Endothelial cell of umbilical vein (primary cell): ENCODE measurements around the gene MPST. TPM values are rescaled to one million over a fixed set of nuclear protein-coding genes. Genes with fewer than 3 reads are reported as not detected.

Experiments used
- BruUV-seq: library from RNA; stranded (reverse); fragments of 400-500 nt; replicated peaks from 2 replicates; lab custom pipeline; 2021; lab: Mats Ljungman, UMichigan
- CTCF ChIA-PET: fragments of 300-600, 350-600 bp; sonication (Branson Sonifier 250); formaldehyde crosslinking; loops from one replicate; lab custom pipeline; 2021; ENCODE audit warnings: antibody characterized with exemption, inconsistent platforms; lab: Charles Lee
- POLR2A ChIA-PET: fragments of 300-600, 350-600 bp; sonication (Branson Sonifier 250); formaldehyde crosslinking; loops from one replicate; lab custom pipeline; 2021; ENCODE audit warnings: antibody characterized with exemption, inconsistent platforms; lab: Charles Lee
- DNase-seq: peaks from one replicate; pipeline ENCODE4 v3.0.0-alpha.2; 2011; ENCODE audit warnings: low read depth, low spot score
- FAIRE-seq: peaks from 2 replicates; lab custom pipeline; 2011; peaks lifted over from hg19 to GRCh38; lab: Jason Lieb, UNC
- H2AFZ ChIP-seq: 2 replicates; pipeline ENCODE4 v1.6.0; 2012; ENCODE audit warnings: low read depth, low read length, control low read depth, inconsistent platforms
- H3K27ac ChIP-seq: 2 replicates; pipeline ENCODE4 v1.5.1; 2011; ENCODE audit warnings: low read depth, mild to moderate bottlenecking, control low read depth, low read length, moderate library complexity; ENCODE audit not compliant: insufficient read depth
- H3K27me3 ChIP-seq, 2 experiments: 2 replicates each; pipeline versions ENCODE4 v1.6.0 to v1.6.1; 2011; ENCODE audit warnings: low read length in 2 of 2, mixed read lengths in 1 of 2; ENCODE audit not compliant: control insufficient read depth in 2 of 2, insufficient read depth in 2 of 2
- H3K36me3 ChIP-seq, 2 experiments: 2 replicates in 1 of 2; 3 replicates in 1 of 2; pipeline ENCODE4 v1.5.1; 2011; ENCODE audit warnings: low read length in 2 of 2, mild to moderate bottlenecking in 1 of 2, moderate library complexity in 1 of 2; ENCODE audit not compliant: control insufficient read depth in 2 of 2, insufficient read depth in 2 of 2; ENCODE audit errors: extremely low read depth in 1 of 2
- H3K4me1 ChIP-seq: 3 replicates; pipeline ENCODE4 v1.5.1; 2011; ENCODE audit warnings: mild to moderate bottlenecking, low read length; ENCODE audit not compliant: control insufficient read depth, insufficient read depth; ENCODE audit errors: extremely low read depth
- H3K4me2 ChIP-seq: 2 replicates; pipeline ENCODE4 v1.6.1; 2011; ENCODE audit warnings: low read length, control low read depth, mixed read lengths; ENCODE audit not compliant: insufficient read depth
- H3K4me3 ChIP-seq, 3 experiments: fragments of 200-600 bp in 1 of 3; sonication (generic), shearing (Covaris generic) in 1 of 3; replicated peaks in 1 of 3; 2 replicates each; pipeline ENCODE4 v1.5.1; 2011 to 2016; ENCODE audit warnings: control low read depth in 3 of 3, low read length in 3 of 3, mild to moderate bottlenecking in 2 of 3, inconsistent platforms in 1 of 3, low read depth in 1 of 3, moderate library complexity in 1 of 3; ENCODE audit not compliant: insufficient read depth in 1 of 3
- H3K79me2 ChIP-seq: 2 replicates; pipeline ENCODE4 v1.6.0; 2012; ENCODE audit warnings: low read length, inconsistent platforms; ENCODE audit not compliant: control insufficient read depth, insufficient read depth
- H3K9ac ChIP-seq: replicated peaks from 2 replicates; pipeline ENCODE3; 2011; ENCODE audit warnings: low read length, control low read depth; ENCODE audit not compliant: insufficient read depth; ENCODE audit errors: extremely low read depth
- H3K9me1 ChIP-seq: replicated peaks from 3 replicates; pipeline ENCODE4 v1.6.0; 2011; ENCODE audit warnings: mild to moderate bottlenecking, low read length; ENCODE audit not compliant: control insufficient read depth, insufficient read depth; ENCODE audit errors: extremely low read depth
- H3K9me3 ChIP-seq: replicated peaks from 2 replicates; pipeline ENCODE4 v1.5.1; 2012; ENCODE audit warnings: low read length, inconsistent platforms; ENCODE audit not compliant: control insufficient read depth, insufficient read depth
- H4K20me1 ChIP-seq: replicated peaks from 2 replicates; pipeline ENCODE3; 2011; ENCODE audit warnings: mild to moderate bottlenecking, low read length; ENCODE audit not compliant: control insufficient read depth, insufficient read depth; ENCODE audit errors: extremely low read depth
- CTCF ChIP-seq, 2 donors: IDR thresholded peaks; 1 replicate in 1 of 2; 2 replicates in 1 of 2; pipeline ENCODE4 v1.5.1; 2011; ENCODE audit warnings: low read length in 2 of 2, mild to moderate bottlenecking in 2 of 2, moderate library complexity in 2 of 2, control low read depth in 1 of 2, inconsistent platforms in 1 of 2, low read depth in 1 of 2; ENCODE audit not compliant: insufficient read depth in 1 of 2; ENCODE audit errors: extremely low read depth in 1 of 2
- EZH2 ChIP-seq: IDR thresholded peaks from 2 replicates; pipeline ENCODE4 v1.6.1; 2012; ENCODE audit warnings: borderline replicate concordance, low read depth, mild to moderate bottlenecking, moderate library complexity, low read length, inconsistent platforms; ENCODE audit not compliant: severe bottlenecking
- FOS ChIP-seq: IDR thresholded peaks from 2 replicates; pipeline ENCODE4 v1.6.1; 2011; ENCODE audit warnings: mild to moderate bottlenecking, low read length, moderate library complexity, borderline replicate concordance; ENCODE audit not compliant: insufficient read depth
- GATA2 ChIP-seq: IDR thresholded peaks from 2 replicates; pipeline ENCODE4 v1.7.0; 2011; ENCODE audit warnings: low read depth, mild to moderate bottlenecking, moderate library complexity, mixed read lengths, low read length; ENCODE audit not compliant: insufficient read length, insufficient read depth
- JUN ChIP-seq: IDR thresholded peaks from 2 replicates; pipeline ENCODE4 v1.6.1; 2011; ENCODE audit warnings: borderline replicate concordance, low read depth; ENCODE audit not compliant: insufficient read length, insufficient read depth
- MAX ChIP-seq: IDR thresholded peaks from 2 replicates; pipeline ENCODE4 v1.6.1; 2011; ENCODE audit not compliant: insufficient read depth, insufficient read length
- MYC ChIP-seq: IDR thresholded peaks from one replicate; pipeline ENCODE4 v1.6.1; 2011; ENCODE audit warnings: mild to moderate bottlenecking, low read depth, low read length
- POLR2A ChIP-seq: IDR thresholded peaks from 2 replicates; pipeline ENCODE4 v1.6.1; 2012; ENCODE audit warnings: low read depth, mild to moderate bottlenecking, control low read depth, low read length
- POLR2AphosphoS5 ChIP-seq: IDR thresholded peaks from 2 replicates; pipeline ENCODE4 v1.6.1; 2012; ENCODE audit warnings: low read depth, mild to moderate bottlenecking, control low read depth, low read length, moderate library complexity; ENCODE audit not compliant: insufficient read depth
- dilution Hi-C: fragments of 300-500 bp; cut with MboI; formaldehyde crosslinking; loops from one replicate; pipeline ENCODE4 v1.15.0; 2019; ENCODE audit warnings: low sequenced_read_pairs; ENCODE audit not compliant: extremely low pct_ligation_motif_present
- intact Hi-C: fragments of 100-400 bp; cut with micrococcal nuclease; formaldehyde crosslinking; loops from one replicate; pipeline ENCODE4 v1.10.0; 2022
- polyA plus RNA-seq, 4 experiments: library from polyadenylated mRNA; depleted of rRNA in 3 of 4; stranded (reverse) in 3 of 4; unstranded in 1 of 4; fragments of >200 nt; gene quantifications; 2 replicates each; pipeline versions ENCODE4 v1.2.1 to v1.2.3, GENCODE V29; 2011 to 2012; ENCODE audit warnings: missing spikeins in 1 of 4
- total RNA-seq: library from RNA; stranded (reverse); gene quantifications from 2 replicates; pipeline ENCODE4 v1.2.3, GENCODE V29; 2021

Gene MPST
- total and polyA plus RNA-seq, 2 donors (not counting 3 experiments of a cell fraction or from before 2014, with no cell fraction given) = 93.2 to 124 TPM

DNA sequence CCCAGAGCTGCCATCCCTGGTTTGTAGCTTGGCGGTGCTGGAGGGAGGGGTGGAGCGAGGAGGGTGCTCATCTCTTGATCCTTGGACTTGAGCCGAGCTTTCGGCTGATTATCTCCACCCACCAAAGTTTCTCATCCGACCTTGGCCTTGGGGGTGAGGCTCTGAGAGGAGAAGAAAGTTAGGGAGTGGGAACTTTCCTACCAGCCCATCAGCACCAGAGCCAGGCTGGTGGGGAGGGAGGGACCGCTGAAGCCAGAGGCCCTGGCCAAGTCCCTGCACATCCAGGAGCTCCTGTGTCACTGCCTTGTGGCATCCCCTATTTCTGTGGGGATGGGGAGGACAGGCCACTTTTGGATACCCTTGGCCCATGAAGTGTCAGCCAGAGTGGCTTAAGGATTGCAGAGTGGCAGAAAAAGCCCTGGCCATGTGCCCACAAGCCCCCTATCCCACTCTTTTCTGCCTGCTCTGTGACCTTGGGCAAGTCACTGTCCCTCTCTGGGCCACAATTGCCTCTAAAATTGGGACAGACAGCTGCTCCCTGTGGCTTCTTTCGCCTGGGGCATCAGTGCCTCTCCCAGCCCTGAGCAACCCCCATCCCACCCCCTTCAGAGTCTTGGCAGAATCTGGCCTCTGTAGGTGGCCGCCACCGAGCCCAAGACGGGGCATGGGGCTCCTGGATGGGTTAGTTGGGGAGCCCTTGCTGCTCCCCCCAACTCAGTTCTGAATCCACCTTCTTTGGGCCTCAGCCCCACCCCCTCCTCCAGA is 42.3 kb downstream of the MPST start:
- Histone ChIP-seq H4K20me1 (no peaks in the 10 kb centered on the region), H3K27ac (no peak overlapping the region), H3K79me2 (no peaks in the 10 kb centered on the region), H3K4me1 (no peaks in the 10 kb centered on the region), H3K9me1 (no peaks in the 10 kb centered on the region), H3K27me3 (no peaks in the 10 kb centered on the region), H2AFZ (no peak overlapping the region), H3K4me3 (no peak overlapping the region), H3K9ac (no peak overlapping the region), H3K4me2 (no peak overlapping the region), H3K9me3 (no peaks in the 10 kb centered on the region), H3K36me3 (peaks cover 3 to 29% of the 10 kb centered on the region in 2 experiments)
- DNase-seq (no peak), FAIRE-seq (no peak)
- ChIA-PET POLR2A (no interaction called here), CTCF (interaction anchor here (0.6 kb wide), 1 partner anchor 10 kb away, joined by 4 read pairs; the partner anchor contains the start of gene KCTD17)
- BruUV-seq = no TSS peak
- dilution Hi-C loops = no loop called here
- TF ChIP-seq POLR2AphosphoS5 = no peak
- no peak for TF ChIP-seq GATA2
- no peak for TF ChIP-seq FOS
- intact Hi-C loops = no loop called here

GRCh38 chr22:37062376-37062675 is 42.8 kb downstream of the MPST start:
- POLR2A ChIA-PET = no interaction called here
- DNase-seq (no peak), FAIRE-seq (no peak)
- Histone ChIP-seq H3K9me3 (no peaks in the 10 kb centered on the region), H3K4me2 (no peak overlapping the region), H3K27ac (no peak overlapping the region), H3K9ac (no peak overlapping the region), H3K79me2 (no peaks in the 10 kb centered on the region), H3K4me1 (no peaks in the 10 kb centered on the region), H3K36me3 (peaks cover 3 to 24% of the 10 kb centered on the region in 2 experiments), H3K9me1 (no peaks in the 10 kb centered on the region), H3K4me3 (no peak overlapping the region), H4K20me1 (no peaks in the 10 kb centered on the region), H3K27me3 (no peaks in the 10 kb centered on the region), H2AFZ (no peak overlapping the region)
- dilution Hi-C loops (no loop called here), intact Hi-C loops (no loop called here)
- CTCF ChIA-PET = interaction anchor here (0.6 kb wide), 1 partner anchor 11 kb away, joined by 4 read pairs; the partner anchor contains the start of gene KCTD17
- TF ChIP-seq MAX (no peak), MYC (no peak), EZH2 (no peak), CTCF (IDR thresholded peaks at IDR 0.05; ENCODE audit: extremely low read depth in 1 of 2, insufficient read depth in 1 of 2, low read depth in 1 of 2, low read length in 2 of 2) (no peak), JUN (no peak), POLR2A (no peak), GATA2 (no peak), FOS (no peak), POLR2AphosphoS5 (no peak)
- no TSS peak for BruUV-seq
